GM21515 (cell line): ENCODE results near the gene RIN3.

Experiments
- ATAC-seq: cut with Tn5 transposase; IDR thresholded peaks from one replicate; pipeline ENCODE4 v1.9.1; 2021; ENCODE audit not compliant: unreplicated experiment

RIN3 gene

GRCh38 chr14:92484132-92484823, 29.3 kb upstream of the RIN3 start:
- no peak for ATAC-seq

DNA sequence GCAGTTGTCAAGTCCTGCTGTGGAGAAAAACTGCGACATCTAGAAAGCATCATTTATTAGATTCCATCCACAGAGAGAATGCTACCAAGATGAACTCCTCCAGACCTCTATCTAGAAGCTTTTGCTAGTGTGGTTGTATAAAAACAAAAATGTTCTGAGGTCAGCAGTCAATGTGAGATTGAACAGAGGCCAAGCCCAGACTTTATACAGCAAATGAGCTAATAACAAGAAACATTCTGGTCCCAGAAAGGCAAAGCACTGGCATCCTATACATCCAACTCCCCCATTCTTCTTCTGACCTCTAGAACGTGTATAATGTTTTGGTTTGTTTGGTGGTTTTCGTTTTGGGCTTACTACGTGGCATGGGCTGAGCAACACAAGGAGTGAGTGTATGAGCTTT, 26.7 kb upstream of the RIN3 start:
- ATAC-seq = no peak

DNA sequence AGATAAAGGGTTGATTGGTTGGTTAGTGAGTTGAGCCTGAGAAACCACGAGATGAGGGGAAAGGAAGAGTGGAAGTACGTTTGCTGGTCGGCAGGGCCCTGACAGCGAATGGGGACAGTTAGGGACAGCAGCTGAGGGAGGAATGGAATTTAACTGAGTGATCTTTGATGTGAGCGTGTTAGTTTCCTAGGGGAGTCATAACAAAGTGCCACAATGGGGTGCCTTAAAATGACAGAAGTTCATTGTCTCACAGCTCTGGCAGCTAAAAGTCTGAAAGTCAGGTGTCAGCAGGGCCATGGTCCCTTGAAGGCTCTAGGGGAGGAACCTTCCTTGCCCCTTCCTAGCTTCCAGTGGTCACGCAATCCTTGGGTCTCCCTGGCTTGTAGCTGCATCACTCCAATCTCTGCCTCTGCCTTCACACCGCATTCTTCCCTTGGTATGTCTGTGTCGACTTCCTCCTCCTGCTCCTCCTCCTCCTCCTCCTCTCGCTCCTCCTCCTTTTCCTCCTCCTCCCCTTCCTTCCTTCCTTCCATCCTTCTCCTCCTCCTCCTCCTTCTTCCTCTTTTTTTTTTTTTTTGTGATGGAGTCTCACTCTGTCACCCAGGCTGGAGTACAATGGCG, 26.0 kb upstream of the RIN3 start:
- no peak for ATAC-seq

GRCh38 chr14:92489394-92490238, 24.0 kb upstream of the RIN3 start:
- ATAC-seq = no peak

DNA sequence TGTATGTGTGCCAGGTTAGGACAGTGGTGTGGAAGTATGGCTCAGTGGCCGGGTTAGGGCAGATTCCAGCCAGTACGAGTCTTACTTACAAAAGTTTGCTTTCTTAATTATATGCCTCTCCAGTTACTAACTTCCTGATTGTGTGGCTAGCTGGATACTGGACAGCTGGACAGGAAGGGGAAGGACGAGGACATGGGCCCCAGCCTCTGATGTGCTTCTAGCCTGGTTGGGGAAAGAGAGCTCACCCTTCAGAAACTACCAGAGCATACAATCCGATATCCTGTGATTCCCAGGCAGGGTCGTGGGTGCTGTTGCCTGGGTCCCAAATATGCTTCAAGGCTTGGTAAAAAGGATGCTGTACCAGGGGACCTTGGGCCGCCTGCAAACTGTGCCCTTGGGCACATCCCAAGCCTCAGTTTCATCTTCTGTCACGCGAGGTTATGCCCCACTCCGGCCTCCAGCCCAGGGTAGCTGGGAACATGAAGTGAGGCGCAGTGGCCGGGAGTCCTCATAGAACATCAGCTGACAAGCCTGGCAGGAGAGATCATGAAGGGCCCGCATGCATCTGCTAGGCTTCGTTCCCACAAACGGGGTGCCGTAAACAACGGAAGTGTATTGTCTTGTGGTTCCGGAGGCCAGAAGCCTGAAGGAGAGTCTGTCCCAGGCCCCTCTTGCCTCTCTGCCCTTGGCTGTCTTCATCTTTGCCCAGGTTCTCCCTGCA, 23.2 kb upstream of the RIN3 start:
- ATAC-seq = no peak

DNA sequence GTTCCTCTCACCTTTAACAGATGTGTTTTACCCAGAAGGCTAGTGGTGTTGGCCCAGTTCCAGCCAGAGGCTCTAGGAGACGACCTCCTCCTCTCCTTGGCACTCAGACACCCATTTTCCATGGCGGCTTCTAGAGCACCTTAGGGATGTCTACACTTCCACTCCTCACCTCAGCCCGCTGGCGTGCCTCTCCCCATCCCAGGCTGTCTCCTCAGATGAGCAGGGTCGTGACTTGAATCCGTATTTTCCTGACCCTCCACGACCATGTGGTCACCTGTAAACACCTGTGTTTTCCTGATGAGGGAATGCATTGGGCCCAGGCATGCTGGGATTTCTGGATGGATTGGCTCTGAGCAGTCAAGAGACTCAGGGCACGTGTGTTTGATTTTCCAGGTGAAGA, 21.8 kb upstream of the RIN3 start:
- no peak for ATAC-seq

DNA sequence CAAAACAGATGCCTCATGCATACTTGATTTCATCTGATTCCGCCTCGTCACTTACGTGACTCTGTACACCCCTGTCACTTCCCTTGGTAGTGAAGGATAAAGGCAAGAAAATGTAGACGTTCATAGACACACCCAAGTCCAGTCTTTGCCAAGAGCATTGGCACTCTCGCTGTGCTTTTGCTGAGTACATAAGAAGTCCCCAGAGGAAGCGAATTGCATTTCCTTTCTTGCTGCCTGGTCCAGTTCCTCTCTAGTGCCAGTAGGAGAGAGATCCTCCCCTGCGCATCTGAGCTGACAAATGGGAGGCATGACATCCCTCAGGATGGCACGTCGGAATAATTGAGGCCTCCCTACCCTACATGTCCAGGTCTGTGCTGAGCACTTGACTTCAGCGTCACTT, 21.3 kb upstream of the RIN3 start:
- ATAC-seq = no peak

- ATAC-seq = no peak
These were observed 20.6 kb upstream of the RIN3 start for GRCh38 chr14:92493024-92493423.

GRCh38 chr14:92493492-92493891, 20.1 kb upstream of the RIN3 start:
- ATAC-seq = no peak

DNA sequence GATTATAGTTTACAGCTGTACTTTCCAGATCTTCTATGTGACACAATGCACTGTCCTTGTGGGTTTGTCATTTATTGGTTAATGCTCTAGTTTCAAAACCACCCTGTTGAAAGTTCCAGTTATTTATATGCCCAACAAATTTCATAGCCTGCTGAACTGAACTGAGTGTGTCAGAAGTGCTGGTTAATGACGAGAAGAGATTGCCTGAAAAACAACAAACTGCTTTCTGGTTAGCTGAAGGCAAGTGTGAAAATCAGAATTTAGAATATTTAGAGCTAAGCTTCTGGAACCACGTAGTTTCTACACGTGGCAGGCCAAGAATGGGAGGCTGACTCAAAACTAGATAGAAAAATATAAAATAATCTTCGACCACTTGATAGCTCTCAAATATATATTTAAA, 19.1 kb upstream of the RIN3 start:
- ATAC-seq = no peak

- ATAC-seq = no peak
These were observed 18.6 kb upstream of the RIN3 start for GRCh38 chr14:92495027-92495426.

DNA sequence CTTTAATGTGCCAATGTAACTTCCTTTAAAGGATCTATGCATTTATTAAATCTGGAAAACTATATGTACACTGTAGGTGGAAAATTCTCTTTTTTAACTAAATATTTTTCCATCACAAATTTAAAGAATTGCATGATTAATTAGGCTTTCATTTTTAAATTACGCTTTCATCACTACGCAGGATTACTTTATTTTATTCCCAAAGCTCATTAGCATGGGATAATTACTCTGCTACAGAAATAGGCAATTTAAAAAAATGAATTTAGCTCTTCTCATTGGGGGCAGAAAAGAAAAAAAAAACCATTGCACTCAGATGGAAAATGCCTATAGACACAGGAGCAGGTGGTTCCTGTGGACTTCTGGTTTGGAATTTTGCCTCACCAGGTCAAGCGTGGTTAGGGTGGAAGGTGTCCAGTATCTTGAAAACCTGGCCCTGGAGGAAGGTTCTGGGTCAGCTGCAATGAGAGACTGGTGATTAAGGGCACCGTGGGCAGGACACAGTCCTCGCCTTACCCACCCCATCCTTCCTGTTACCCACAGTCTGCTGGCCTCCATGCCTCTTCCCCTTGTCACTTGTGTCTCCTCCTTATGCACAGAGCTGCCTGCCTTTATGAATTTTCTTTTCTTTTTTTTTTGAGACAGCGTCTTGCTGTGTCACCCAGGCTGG, 17.3 kb upstream of the RIN3 start:
- no peak for ATAC-seq

DNA sequence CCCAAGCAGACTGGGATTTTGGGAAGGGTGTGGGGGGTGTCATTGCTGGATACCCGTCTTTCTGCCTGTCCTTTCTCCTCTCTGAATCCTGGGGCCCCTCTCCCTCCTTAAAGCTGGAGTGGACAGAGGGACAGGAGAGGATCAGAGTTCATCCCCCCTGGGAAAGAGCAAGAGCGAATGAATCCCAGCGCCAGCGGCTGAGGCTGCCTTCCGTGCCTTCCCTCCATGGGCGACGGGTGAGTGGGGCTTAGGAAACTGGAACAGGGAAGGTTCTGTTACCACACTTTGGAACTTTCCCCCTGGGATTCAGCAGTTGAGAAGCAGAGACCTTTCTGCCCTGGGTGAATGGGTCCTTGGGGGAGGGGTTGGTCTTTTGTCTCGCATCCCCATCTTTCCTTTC, 16.2 kb upstream of the RIN3 start:
- no peak for ATAC-seq

- ATAC-seq = no peak
These were observed 14.3 kb upstream of the RIN3 start for GRCh38 chr14:92499234-92499633.

DNA sequence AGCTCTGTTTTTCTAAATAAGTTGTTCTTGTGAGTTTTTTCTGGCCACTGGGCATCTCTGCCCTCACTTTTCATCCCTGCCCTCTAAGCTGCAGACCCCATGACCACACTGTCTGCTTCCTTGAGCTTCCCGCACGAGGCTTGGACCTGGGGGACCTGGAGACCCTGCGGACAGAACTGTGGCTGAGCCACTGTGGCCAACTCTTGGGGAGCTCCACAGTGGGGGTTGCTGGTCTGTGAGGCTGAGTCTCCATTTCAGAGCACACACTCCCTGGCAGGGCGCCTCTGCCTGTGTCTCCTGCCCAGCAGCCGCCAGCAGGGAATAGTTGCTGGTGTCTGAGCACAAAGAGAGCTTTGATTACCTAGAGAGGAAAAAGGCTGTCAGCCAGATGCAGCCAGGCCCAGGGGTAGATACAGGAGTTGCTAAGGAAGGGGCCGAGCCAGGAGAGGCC, 13.1 kb upstream of the RIN3 start:
- ATAC-seq = no peak

GRCh38 chr14:92501891-92502351, 11.7 kb upstream of the RIN3 start:
- ATAC-seq = no peak

DNA sequence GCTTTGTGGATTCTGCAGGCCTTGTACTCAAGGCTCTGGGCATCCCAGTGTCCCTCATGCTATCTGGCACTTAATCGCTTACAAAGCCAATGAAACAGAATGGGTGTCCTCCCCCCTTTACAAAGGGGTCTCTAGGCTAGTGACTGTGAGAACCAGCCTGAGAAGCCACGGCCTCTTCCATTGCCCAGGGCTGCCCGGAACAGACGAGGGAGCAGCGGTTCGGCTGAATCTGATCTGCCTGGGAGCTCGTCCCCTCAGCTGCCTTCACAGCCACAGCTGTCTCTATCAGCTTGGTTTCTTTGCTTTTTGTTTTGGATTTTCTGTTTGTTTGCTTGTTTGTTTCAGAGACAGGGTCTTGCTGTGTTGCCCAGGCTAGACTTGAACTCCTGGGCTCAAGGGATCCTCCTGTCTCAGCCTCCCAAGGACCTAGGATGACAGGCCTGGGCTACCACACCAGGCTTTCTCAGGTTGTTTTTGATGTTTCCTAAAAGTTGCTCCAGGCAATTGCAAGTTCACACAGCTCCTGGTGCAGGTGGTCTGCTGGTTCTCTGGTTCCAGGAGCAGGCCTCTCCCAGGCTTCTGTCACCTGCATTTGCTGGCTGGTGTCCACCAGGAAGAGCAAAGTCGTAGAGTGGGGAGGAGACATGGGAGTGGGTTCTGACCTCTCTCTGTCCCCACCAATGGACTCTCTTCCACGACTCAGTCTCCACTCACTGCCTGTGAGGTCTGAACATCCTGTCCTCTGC, 10.9 kb upstream of the RIN3 start:
- ATAC-seq = no peak

DNA sequence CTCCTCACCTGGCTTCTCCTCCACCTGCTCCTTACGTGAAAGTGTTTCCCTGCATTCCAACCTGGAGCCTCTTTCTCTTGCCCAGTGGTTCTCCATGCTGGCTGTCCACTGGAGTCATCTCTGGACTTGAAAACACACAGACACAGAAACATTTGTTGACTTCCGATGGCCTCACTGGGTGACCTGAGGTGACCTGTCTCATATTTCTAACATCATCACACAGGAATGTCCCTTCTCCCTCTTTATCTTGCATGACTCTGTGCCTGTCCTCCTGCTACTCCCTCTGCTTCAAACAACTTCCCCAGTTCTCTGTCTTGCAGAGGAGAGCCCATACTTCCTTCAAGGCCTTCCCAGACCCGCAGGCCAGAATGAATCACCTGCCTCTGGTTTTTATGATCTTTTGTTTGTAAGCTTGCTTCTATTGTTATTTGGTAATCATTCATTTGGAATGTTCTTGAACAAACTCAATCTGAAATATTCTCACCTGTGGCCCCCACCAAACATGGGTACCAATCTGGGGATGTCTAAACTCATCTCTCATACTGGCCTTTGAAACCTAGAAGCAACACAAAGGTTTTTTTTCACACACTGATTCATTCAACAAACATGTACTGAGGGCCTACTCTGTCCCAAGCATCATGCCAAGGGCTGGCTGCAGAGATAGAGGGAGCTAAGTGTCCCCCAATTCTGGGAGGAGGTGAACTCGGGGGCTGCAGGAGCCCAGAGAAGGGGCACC, 9.7 kb upstream of the RIN3 start:
- ATAC-seq = no peak

DNA sequence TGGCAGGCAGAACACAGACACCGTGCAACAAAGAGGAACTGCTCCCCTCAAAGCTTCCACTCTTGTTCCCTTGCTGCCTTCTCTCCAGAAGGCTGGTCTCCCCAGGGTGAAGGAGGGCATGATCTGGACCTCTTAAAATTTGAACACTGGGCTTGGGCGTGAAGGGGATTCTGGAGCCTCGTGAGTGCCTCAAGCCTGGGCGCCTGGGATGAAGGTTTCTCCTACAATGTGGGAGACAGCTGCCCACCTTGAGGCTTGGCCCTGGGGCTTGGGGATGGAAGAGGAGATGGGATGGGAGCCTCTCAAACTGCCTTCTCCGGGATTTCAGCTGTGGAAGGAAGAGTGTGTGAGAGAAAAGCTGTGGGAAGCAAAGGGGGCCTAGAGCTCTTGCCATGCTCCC, 7.8 kb upstream of the RIN3 start:
- no peak for ATAC-seq
